ENCODE data around the gene FAM221B.

FAM221B gene

GRCh38 chr9:35844628-35845270 lies 16.2 kb upstream of the FAM221B start:
- Histone ChIP-seq H4K20me1 (ENCODE audit: low read depth, low read length) (no peaks in the 10 kb centered on the region), H3K36me3 (ENCODE audit: low read length) (no peaks in the 10 kb centered on the region), H3K27me3 (ENCODE audit: low read length) (no peaks in the 10 kb centered on the region), H3K9ac (ENCODE audit: low read length) (no peak overlapping the region), H3F3A (ENCODE audit: insufficient read depth) (no peaks in the 10 kb centered on the region), H2AFZ (ENCODE audit: low read depth, low read length, severe bottlenecking) (no peak overlapping the region), H3K27ac (ENCODE audit: low read depth, low read length) (no peak overlapping the region), H3K9me3 (ENCODE audit: insufficient read depth, low read length) (no peaks in the 10 kb centered on the region), H3K4me3 (ENCODE audit: insufficient read depth, low read length, poor library complexity, severe bottlenecking) (no peak overlapping the region), H3K4me2 (ENCODE audit: low read depth, low read length, poor library complexity, severe bottlenecking) (no peak overlapping the region), H3K9me2 (replicated peaks; ENCODE audit: insufficient read depth, low read length) (no peaks in the 10 kb centered on the region), H3K79me2 (ENCODE audit: insufficient read depth, low read length) (no peaks in the 10 kb centered on the region)
- no peak for TF ChIP-seq CTCF (IDR thresholded peaks at IDR 0.05; ENCODE audit: insufficient read depth, low read length, poor library complexity, severe bottlenecking)
- TF ChIP-seq EZH2phosphoT487 (conservative IDR thresholded peaks at IDR 0.05; ENCODE audit: low read length): no peak

- Histone ChIP-seq H3F3A (ENCODE audit: insufficient read depth) (no peaks in the 10 kb centered on the region), H3K9me3 (ENCODE audit: insufficient read depth, low read length) (no peaks in the 10 kb centered on the region), H3K79me2 (ENCODE audit: insufficient read depth, low read length) (no peaks in the 10 kb centered on the region), H2AFZ (ENCODE audit: low read depth, low read length, severe bottlenecking) (no peak overlapping the region), H3K4me3 (ENCODE audit: insufficient read depth, low read length, poor library complexity, severe bottlenecking) (no peak overlapping the region), H4K20me1 (ENCODE audit: low read depth, low read length) (no peaks in the 10 kb centered on the region), H3K4me2 (ENCODE audit: low read depth, low read length, poor library complexity, severe bottlenecking) (no peak overlapping the region), H3K9me2 (replicated peaks; ENCODE audit: insufficient read depth, low read length) (no peaks in the 10 kb centered on the region), H3K27ac (ENCODE audit: low read depth, low read length) (no peak overlapping the region), H3K27me3 (ENCODE audit: low read length) (no peaks in the 10 kb centered on the region), H3K36me3 (ENCODE audit: low read length) (no peaks in the 10 kb centered on the region), H3K9ac (ENCODE audit: low read length) (no peak overlapping the region)
- TF ChIP-seq CTCF (IDR thresholded peaks at IDR 0.05; ENCODE audit: insufficient read depth, low read length, poor library complexity, severe bottlenecking): no peak
- no peak for TF ChIP-seq EZH2phosphoT487 (conservative IDR thresholded peaks at IDR 0.05; ENCODE audit: low read length)
Observed at GRCh38 chr9:35842795-35843194, 14.3 kb upstream of the FAM221B start.

GRCh38 chr9:35842020-35842745 lies 13.7 kb upstream of the FAM221B start:
- H3K9me2 ChIP-seq (replicated peaks; ENCODE audit: insufficient read depth, low read length): no peaks in the 10 kb centered on the region
- H3K9me3 ChIP-seq (ENCODE audit: insufficient read depth, low read length): no peaks in the 10 kb centered on the region
- no peaks in the 10 kb centered on the region for H3K27me3 ChIP-seq (ENCODE audit: low read length)
- no peaks in the 10 kb centered on the region for H3K36me3 ChIP-seq (ENCODE audit: low read length)
- no peaks in the 10 kb centered on the region for H3F3A ChIP-seq (ENCODE audit: insufficient read depth)
- H3K79me2 ChIP-seq (ENCODE audit: insufficient read depth, low read length): no peaks in the 10 kb centered on the region
- no peak for TF ChIP-seq CTCF (IDR thresholded peaks at IDR 0.05; ENCODE audit: insufficient read depth, low read length, poor library complexity, severe bottlenecking)
- no peak for TF ChIP-seq EZH2phosphoT487 (conservative IDR thresholded peaks at IDR 0.05; ENCODE audit: low read length)
- H3K4me3 ChIP-seq (ENCODE audit: insufficient read depth, low read length, poor library complexity, severe bottlenecking): no peak overlapping the region
- no peak overlapping the region for H2AFZ ChIP-seq (ENCODE audit: low read depth, low read length, severe bottlenecking)
- H4K20me1 ChIP-seq (ENCODE audit: low read depth, low read length): no peaks in the 10 kb centered on the region
- H3K27ac ChIP-seq (ENCODE audit: low read depth, low read length): no peak overlapping the region
- no peak overlapping the region for H3K4me2 ChIP-seq (ENCODE audit: low read depth, low read length, poor library complexity, severe bottlenecking)
- H3K9ac ChIP-seq (ENCODE audit: low read length): no peak overlapping the region
